Psoas muscle (tissue), 8 donors: ENCODE data around the gene FRZB. TPM values are rescaled to one million over a fixed set of nuclear protein-coding genes. Genes with fewer than 3 reads are reported as not detected.

Experiments used
- ATAC-seq, 4 donors: fragments of 200-7000 bp; cut with Tn5 transposase; one replicate each; pipeline ENCODE4 v1.9.1; 2020; ENCODE audit warnings: moderate library complexity in 3 of 4, mild to moderate bottlenecking in 2 of 4
- DNase-seq, 2 donors: peaks; one replicate each; pipeline ENCODE4 v3.0.0-alpha.2; 2020
- H3K27ac ChIP-seq: fragments of 200-600 bp; one replicate; pipeline ENCODE4 v1.8.0; 2022
- H3K27me3 ChIP-seq, 3 donors: fragments of 200-600 bp in 1 of 3; one replicate each; pipeline versions ENCODE4 v1.6.1 to v1.8.0; 2013 to 2022; ENCODE audit warnings: low read length in 2 of 3, mild to moderate bottlenecking in 2 of 3, moderate library complexity in 1 of 3; ENCODE audit not compliant: insufficient read depth in 3 of 3
- H3K36me3 ChIP-seq, 2 donors: fragments of 200-600 bp in 1 of 2; one replicate each; pipeline versions ENCODE4 v1.6.1 to v1.8.0; 2013 to 2022; ENCODE audit warnings: low read depth in 1 of 2, mild to moderate bottlenecking in 1 of 2, moderate library complexity in 1 of 2; ENCODE audit not compliant: insufficient read depth in 1 of 2
- H3K4me1 ChIP-seq: fragments of 200-600 bp; one replicate; pipeline ENCODE4 v1.8.0; 2022
- H3K4me3 ChIP-seq: fragments of 200-600 bp; one replicate; pipeline ENCODE4 v1.8.0; 2022; ENCODE audit warnings: mild to moderate bottlenecking
- H3K9me3 ChIP-seq: fragments of 200-600 bp; one replicate; pipeline ENCODE4 v1.8.0; 2022
- CTCF ChIP-seq: fragments of 200-600 bp; IDR thresholded peaks from one replicate; pipeline ENCODE4 v1.8.0; 2022; ENCODE audit warnings: antibody characterized with exemption
- whole genome bisulfite sequencing, 3 donors: extraction: QIAGEN DNeasy Blood & Tissue Kit; methylation state at CpG; one replicate each; pipeline versions ENCODE4 v1.1.6 to v1.1.7; 2013; 5-methylcytosine and 5-hydroxymethylcytosine counted together
- intact Hi-C, 2 donors: fragments of 100-400 bp; cut with DNase I; formaldehyde crosslinking; loops; one replicate each; pipeline versions ENCODE4 v1.11.0 to v1.14.2; 2022
- polyA plus RNA-seq, 3 donors: library from polyadenylated mRNA; stranded (reverse); fragments of 200-250 nt; gene quantifications; one replicate each; pipeline ENCODE4 v1.2.3, GENCODE V29; 2013
- total RNA-seq, 4 donors: library from RNA; stranded (reverse); fragmentation: NEBNext Ultra II Directional in 2 of 4; extraction: Animal tissue kit (Norgen Biotek cat#: 25700) in 2 of 4; gene quantifications; one replicate each; pipeline versions ENCODE4 v1.2.1 to v1.2.4, GENCODE V29; 2021 to 2023
- donor health status: healthy with polysubstance abuse.
- donor health status: DM: no; HTN: no; CAD: no; lungs with moderate emphysema.
- donor health status: Bipolar disorder and iron deficiency.
- donor health status: healthy.
- donor health status: DM: yes; HTN: yes; CAD: no.
- donor health status: DM: no; HTN: no; CAD: no.
- donor health status: DM: no; HTN: no; CAD: no.
- donor health status: DM: yes; HTN: yes; CAD: no.

The FRZB gene
- total and polyA plus RNA-seq, 7 donors, result 0.57 to 19.8 (median 2.7) TPM

- no peaks in the 10 kb centered on the region for H3K36me3 ChIP-seq
- H3K4me1 ChIP-seq, result peaks cover 10% of the 10 kb centered on the region
- intact Hi-C loops, result no loop called here
- H3K9me3 ChIP-seq, result no peaks in the 10 kb centered on the region
- no peak overlapping the region for H3K4me3 ChIP-seq
- WGBS, 3 donors, result 80 to 86% (median 82%) methylated on average over 6 of the region's 6 CpGs
- no peak for ATAC-seq
- H3K27ac ChIP-seq, result no peak overlapping the region
- TF ChIP-seq CTCF, result no peak
- H3K27me3 ChIP-seq, result peaks cover 0 to 10% (median 0%) of the 10 kb centered on the region in 3 donors
- no peak for DNase-seq
Measured at GRCh38 chr2:182868054-182868796, 1.8 kb upstream of the FRZB start.

GRCh38 chr2:182867426-182868053 lies 1.1 kb upstream of the FRZB start:
- WGBS, 3 donors, result 55 to 60% (median 58%) methylated on average over 12 of the region's 12 CpGs
- intact Hi-C loops, result no loop called here
- H3K27ac ChIP-seq, result no peak overlapping the region
- no peak for TF ChIP-seq CTCF
- no peaks in the 10 kb centered on the region for H3K9me3 ChIP-seq
- peak overlapping the region; percentile 67 for H3K4me3 ChIP-seq
- H3K36me3 ChIP-seq, result no peaks in the 10 kb centered on the region
- H3K4me1 ChIP-seq, result peaks cover 10% of the 10 kb centered on the region
- DNase-seq, result no peak
- H3K27me3 ChIP-seq, result peaks cover 0 to 10% (median 0%) of the 10 kb centered on the region in 3 donors
- no peak for ATAC-seq

GRCh38 chr2:182866095-182866460 lies 359 bp downstream of the FRZB start:
- ATAC-seq (peak in 3 of 4 donors; percentile 25 to 41 (median 35)), DNase-seq (peak in 1 of 2 donors; percentile 21)
- Histone ChIP-seq H3K27ac (peak overlapping the region; percentile 38), H3K27me3 (peaks cover 0 to 10% (median 0%) of the 10 kb centered on the region in 3 donors), H3K4me1 (peaks cover 15% of the 10 kb centered on the region), H3K4me3 (peak overlapping the region; percentile 67), H3K9me3 (no peaks in the 10 kb centered on the region), H3K36me3 (no peaks in the 10 kb centered on the region)
- no peak for TF ChIP-seq CTCF
- 17 to 21% (median 20%) methylated on average over 19 of the region's 19 CpGs for WGBS, 3 donors
- intact Hi-C loops, result no loop called here

- peaks cover 0 to 10% (median 0%) of the 10 kb centered on the region in 3 donors for H3K27me3 ChIP-seq
- intact Hi-C loops, result no loop called here
- no peak for ATAC-seq
- 92 to 97% (median 95%) methylated on average over 4 of the region's 4 CpGs for WGBS, 3 donors
- DNase-seq, result no peak
- peaks cover 15% of the 10 kb centered on the region for H3K4me1 ChIP-seq
- no peak overlapping the region for H3K27ac ChIP-seq
- no peak overlapping the region for H3K4me3 ChIP-seq
- TF ChIP-seq CTCF, result no peak
- no peaks in the 10 kb centered on the region for H3K36me3 ChIP-seq
- H3K9me3 ChIP-seq, result no peaks in the 10 kb centered on the region
Measured at GRCh38 chr2:182864949-182865570, 1.4 kb downstream of the FRZB start.
